Vagina (tissue), 2 donors: Measurements from ENCODE around the gene SEMA6A.

Experiments
- CTCF ChIP-seq, 3 experiments: fragments of 450-650 bp in 2 of 3; fragments of 200-600 bp in 1 of 3; sonication (generic) in 1 of 3; IDR thresholded peaks; one replicate each; pipeline ENCODE4 v1.5.1; 2017 to 2019; ENCODE audit warnings: antibody characterized with exemption in 3 of 3, mild to moderate bottlenecking in 2 of 3, moderate library complexity in 2 of 3
- POLR2A ChIP-seq, 2 donors: fragments of 450-650 bp; IDR thresholded peaks; one replicate each; pipeline ENCODE4 v1.6.1; 2017; ENCODE audit warnings: antibody characterized with exemption in 2 of 2, mild to moderate bottlenecking in 2 of 2, moderate library complexity in 2 of 2
- POLR2AphosphoS5 ChIP-seq, 2 donors: sonication (generic); formaldehyde crosslinking; IDR thresholded peaks; one replicate each; pipeline ENCODE4 v1.9.0; 2017; ENCODE audit warnings: antibody characterized with exemption in 2 of 2, mild to moderate bottlenecking in 2 of 2, low read depth in 1 of 2; ENCODE audit not compliant: insufficient read depth in 1 of 2

GRCh38 chr5:116448450-116448849 lies 126.2 kb downstream of the SEMA6A start:
- TF ChIP-seq CTCF (IDR thresholded peaks at IDR 0.05) (no peak), POLR2AphosphoS5 (IDR thresholded peaks at IDR 0.05; ENCODE audit: insufficient read depth in 1 of 2, low read depth in 1 of 2) (no peak), POLR2A (IDR thresholded peaks at IDR 0.05) (no peak)
